Mucosa of stomach (tissue), 1 donor: Measurements from ENCODE around the gene IQCE.
"Not testable (repeated sequence)": the region's sequence is repeated elsewhere in the genome, so short reads cannot be mapped to it uniquely, and the experiment has no call there.

ENCODE experiments used
- H3K27me3 ChIP-seq: one replicate; pipeline ENCODE4 v1.7.0; 2013; ENCODE audit warnings: mild to moderate bottlenecking, low read length; ENCODE audit not compliant: control insufficient read depth, insufficient read depth
- H3K36me3 ChIP-seq: one replicate; pipeline ENCODE4 v1.7.0; 2013; ENCODE audit warnings: low read length; ENCODE audit not compliant: control insufficient read depth, insufficient read depth
- H3K4me1 ChIP-seq: one replicate; pipeline ENCODE4 v1.7.0; 2013; ENCODE audit warnings: mild to moderate bottlenecking, low read length; ENCODE audit not compliant: control insufficient read depth, insufficient read depth
- H3K4me3 ChIP-seq: one replicate; pipeline ENCODE4 v1.7.0; 2013; ENCODE audit warnings: low read length
- H3K9ac ChIP-seq: one replicate; pipeline ENCODE4 v1.7.0; 2013; ENCODE audit warnings: mild to moderate bottlenecking, low read length, moderate library complexity
- H3K9me3 ChIP-seq: one replicate; pipeline ENCODE4 v1.7.0; 2013; ENCODE audit warnings: mild to moderate bottlenecking, low read length, moderate library complexity; ENCODE audit not compliant: control insufficient read depth
- donor health status: Pancreatic carcinoma.

Gene IQCE

GRCh38 chr7:2607122-2607922 lies 48.5 kb downstream of the IQCE start:
- H3K36me3 ChIP-seq: no peaks in the 10 kb centered on the region
- peaks cover under 1% of the 10 kb centered on the region for H3K4me1 ChIP-seq
- no peak overlapping the region for H3K9ac ChIP-seq

GRCh38 chr7:2607923-2608904 lies 49.4 kb downstream of the IQCE start:
- Histone ChIP-seq H3K4me3 (no peak overlapping the region), H3K36me3 (no peaks in the 10 kb centered on the region), H3K9me3 (no peaks in the 10 kb centered on the region), H3K4me1 (peaks cover 8% of the 10 kb centered on the region), H3K27me3 (no peaks in the 10 kb centered on the region), H3K9ac (no peak overlapping the region)

More at GRCh38 chr7:2607122-2607922, 48.5 kb downstream of the IQCE start:
- no peak overlapping the region for H3K4me3 ChIP-seq
- H3K27me3 ChIP-seq: no peaks in the 10 kb centered on the region
- H3K9me3 ChIP-seq: no peaks in the 10 kb centered on the region

GRCh38 chr7:2608921-2609411 lies 50.2 kb downstream of the IQCE start:
- Histone ChIP-seq H3K4me3 (no peak overlapping the region), H3K9ac (no peak overlapping the region), H3K9me3 (no peaks in the 10 kb centered on the region), H3K36me3 (no peaks in the 10 kb centered on the region), H3K27me3 (no peaks in the 10 kb centered on the region), H3K4me1 (peaks cover 8% of the 10 kb centered on the region)

- H3K36me3 ChIP-seq, H3K9ac ChIP-seq, H3K9me3 ChIP-seq, H3K4me1 ChIP-seq, H3K27me3 ChIP-seq, H3K4me3 ChIP-seq: not testable (repeated sequence)
Observed at GRCh38 chr7:2609646-2610045, 50.9 kb downstream of the IQCE start.

- peaks cover 8% of the 10 kb centered on the region for H3K4me1 ChIP-seq
- H3K9ac ChIP-seq: no peak overlapping the region
- no peaks in the 10 kb centered on the region for H3K36me3 ChIP-seq
- no peak overlapping the region for H3K4me3 ChIP-seq
- H3K9me3 ChIP-seq: no peaks in the 10 kb centered on the region
- H3K27me3 ChIP-seq: no peaks in the 10 kb centered on the region
Observed at GRCh38 chr7:2610466-2610865, 51.7 kb downstream of the IQCE start.

GRCh38 chr7:2610898-2611297 lies 52.1 kb downstream of the IQCE start:
- Histone ChIP-seq H3K4me1 (peaks cover 8% of the 10 kb centered on the region), H3K27me3 (no peaks in the 10 kb centered on the region), H3K4me3 (no peak overlapping the region), H3K9me3 (no peaks in the 10 kb centered on the region), H3K9ac (no peak overlapping the region), H3K36me3 (no peaks in the 10 kb centered on the region)

GRCh38 chr7:2611401-2611800 lies 52.6 kb downstream of the IQCE start:
- Histone ChIP-seq H3K9ac (no peak overlapping the region), H3K27me3 (peaks cover under 1% of the 10 kb centered on the region), H3K4me1 (peaks cover 8% of the 10 kb centered on the region)

GRCh38 chr7:2611922-2612321 lies 53.1 kb downstream of the IQCE start:
- Histone ChIP-seq H3K36me3 (no peaks in the 10 kb centered on the region), H3K4me3 (no peak overlapping the region), H3K9me3 (no peaks in the 10 kb centered on the region), H3K4me1 (peaks cover 11% of the 10 kb centered on the region), H3K27me3 (peaks cover 6% of the 10 kb centered on the region), H3K9ac (no peak overlapping the region)

More at GRCh38 chr7:2611401-2611800, 52.6 kb downstream of the IQCE start:
- Histone ChIP-seq H3K9me3 (no peaks in the 10 kb centered on the region), H3K4me3 (no peak overlapping the region), H3K36me3 (no peaks in the 10 kb centered on the region)

GRCh38 chr7:2612445-2613097 lies 53.8 kb downstream of the IQCE start:
- peaks cover 13% of the 10 kb centered on the region for H3K27me3 ChIP-seq
- H3K36me3 ChIP-seq: no peaks in the 10 kb centered on the region
- peaks cover 18% of the 10 kb centered on the region for H3K4me1 ChIP-seq
- no peaks in the 10 kb centered on the region for H3K9me3 ChIP-seq
- no peak overlapping the region for H3K9ac ChIP-seq
- H3K4me3 ChIP-seq: no peak overlapping the region

GRCh38 chr7:2613098-2613930 lies 54.5 kb downstream of the IQCE start:
- H3K9ac ChIP-seq: no peak overlapping the region
- no peak overlapping the region for H3K4me3 ChIP-seq
- peaks cover 21% of the 10 kb centered on the region for H3K4me1 ChIP-seq
- H3K27me3 ChIP-seq: peaks cover 18% of the 10 kb centered on the region
- H3K36me3 ChIP-seq: no peaks in the 10 kb centered on the region
- no peaks in the 10 kb centered on the region for H3K9me3 ChIP-seq

GRCh38 chr7:2613931-2614600 lies 55.3 kb downstream of the IQCE start:
- no peaks in the 10 kb centered on the region for H3K36me3 ChIP-seq
- H3K9ac ChIP-seq: no peak overlapping the region
- peaks cover 21% of the 10 kb centered on the region for H3K4me1 ChIP-seq
- no peak overlapping the region for H3K4me3 ChIP-seq
- H3K9me3 ChIP-seq: no peaks in the 10 kb centered on the region
- peaks cover 18% of the 10 kb centered on the region for H3K27me3 ChIP-seq
